Measurements from ENCODE around the gene NEAT1.

GRCh38 chr11:65425971-65426838 lies 3.6 kb downstream of the NEAT1 start:
- TF ChIP-seq, protein P1, sequence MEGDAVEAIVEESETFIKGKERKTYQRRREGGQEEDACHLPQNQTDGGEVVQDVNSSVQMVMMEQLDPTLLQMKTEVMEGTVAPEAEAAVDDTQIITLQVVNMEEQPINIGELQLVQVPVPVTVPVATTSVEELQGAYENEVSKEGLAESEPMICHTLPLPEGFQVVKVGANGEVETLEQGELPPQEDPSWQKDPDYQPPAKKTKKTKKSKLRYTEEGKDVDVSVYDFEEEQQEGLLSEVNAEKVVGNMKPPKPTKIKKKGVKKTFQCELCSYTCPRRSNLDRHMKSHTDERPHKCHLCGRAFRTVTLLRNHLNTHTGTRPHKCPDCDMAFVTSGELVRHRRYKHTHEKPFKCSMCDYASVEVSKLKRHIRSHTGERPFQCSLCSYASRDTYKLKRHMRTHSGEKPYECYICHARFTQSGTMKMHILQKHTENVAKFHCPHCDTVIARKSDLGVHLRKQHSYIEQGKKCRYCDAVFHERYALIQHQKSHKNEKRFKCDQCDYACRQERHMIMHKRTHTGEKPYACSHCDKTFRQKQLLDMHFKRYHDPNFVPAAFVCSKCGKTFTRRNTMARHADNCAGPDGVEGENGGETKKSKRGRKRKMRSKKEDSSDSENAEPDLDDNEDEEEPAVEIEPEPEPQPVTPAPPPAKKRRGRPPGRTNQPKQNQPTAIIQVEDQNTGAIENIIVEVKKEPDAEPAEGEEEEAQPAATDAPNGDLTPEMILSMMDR (IDR thresholded peaks at IDR 0.05; ENCODE audit: low read depth, low read length) = no peak
- TF ChIP-seq EZH2phosphoT487 (IDR thresholded peaks at IDR 0.05; ENCODE audit: low read depth) = no peak; the same call in 1 of the 2 replicates
